Measurements from ENCODE around the gene CLDN25.
"Not testable (repeated sequence)": the region's sequence is repeated elsewhere in the genome, so short reads cannot be mapped to it uniquely, and the experiment has no call there.

Gene CLDN25

DNA sequence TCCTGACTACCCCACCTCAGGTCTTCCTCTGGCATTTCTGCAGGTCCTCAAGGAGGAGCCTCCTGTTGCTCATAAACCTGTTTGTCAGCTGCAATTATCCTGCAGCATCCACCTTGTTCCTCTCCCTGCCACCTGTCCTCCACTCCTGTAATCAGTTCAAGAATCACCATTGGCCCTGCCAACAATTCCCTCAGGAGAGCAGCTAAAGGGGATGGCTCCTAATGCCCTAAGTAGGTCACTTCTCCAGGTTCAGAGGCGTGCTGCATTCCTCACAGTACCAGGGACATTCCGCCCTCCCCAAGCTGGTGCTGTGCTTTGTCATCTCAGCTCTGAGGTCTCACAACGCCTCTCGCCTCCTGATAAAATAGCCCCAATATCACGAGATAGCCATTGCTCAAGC lies 2.1 kb downstream of the CLDN25 start:
- H3K36me3 ChIP-seq (replicated peaks), result no peaks in the 10 kb centered on the region
- H3K27me3 ChIP-seq (ENCODE audit: low read depth), result peaks cover 13% of the 10 kb centered on the region; the same call in 1 of the 2 replicates
- H3K4me1 ChIP-seq, result no peaks in the 10 kb centered on the region
- no peak overlapping the region for H3K4me3 ChIP-seq
- DNase-seq (ENCODE audit: low spot score in 2 of 2), result no peak
- in situ Hi-C loops (cut with MboI; ENCODE audit: low sequenced_read_pairs), result no loop called here
- no peaks in the 10 kb centered on the region for H3K9me3 ChIP-seq

DNA sequence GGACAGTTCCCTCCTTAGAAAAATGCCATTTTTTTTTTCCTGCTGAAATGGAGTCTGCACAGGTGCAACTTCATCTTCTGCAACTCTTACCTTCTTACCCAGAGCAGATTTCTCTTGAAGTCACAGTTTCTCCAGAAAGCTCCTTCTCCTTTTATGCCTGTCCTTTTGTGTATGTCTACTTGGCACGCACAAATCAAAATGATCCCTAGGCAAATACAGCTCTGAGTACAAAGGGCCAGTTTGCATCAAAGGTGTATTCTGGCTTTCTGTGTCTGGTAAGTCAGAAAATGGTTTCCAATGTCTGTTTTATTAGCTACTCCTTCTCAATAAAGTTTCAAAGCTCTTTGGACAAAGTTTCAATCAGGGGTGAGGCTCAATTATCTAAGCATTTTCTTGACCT lies 2.5 kb downstream of the CLDN25 start:
- Histone ChIP-seq H3K4me1 (no peaks in the 10 kb centered on the region), H3K36me3 (replicated peaks) (no peaks in the 10 kb centered on the region), H3K27me3 (ENCODE audit: low read depth) (peaks cover 13% of the 10 kb centered on the region; the same call in 1 of the 2 replicates), H3K9me3 (no peaks in the 10 kb centered on the region), H3K4me3 (no peak overlapping the region)
- in situ Hi-C loops (cut with MboI; ENCODE audit: low sequenced_read_pairs), result no loop called here
- no peak for DNase-seq (ENCODE audit: low spot score in 2 of 2)

DNA sequence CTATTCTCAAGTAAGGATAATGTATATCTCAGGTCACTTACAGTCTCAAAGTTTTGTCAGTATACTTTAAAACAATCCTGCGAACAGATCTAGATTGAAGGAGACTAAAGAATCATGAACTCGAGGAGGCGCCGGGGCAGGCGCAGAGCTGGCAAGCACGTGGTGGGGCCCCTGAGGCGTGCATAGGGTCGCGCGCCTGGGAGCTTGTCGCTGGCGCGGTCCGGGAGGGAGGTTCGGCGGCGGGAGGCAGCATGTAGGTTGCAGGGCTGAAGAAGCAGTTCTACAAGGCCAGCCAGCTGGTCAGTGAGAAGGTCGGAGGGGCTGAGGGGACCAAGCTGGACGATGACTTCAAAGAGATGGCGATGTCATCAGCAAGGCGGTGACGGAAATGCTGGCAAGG lies 9.4 kb downstream of the CLDN25 start:
- in situ Hi-C loops (cut with MboI; ENCODE audit: low sequenced_read_pairs); DNase-seq (ENCODE audit: low spot score in 2 of 2); H3K27me3 ChIP-seq (ENCODE audit: low read depth); H3K4me3 ChIP-seq; H3K4me1 ChIP-seq; H3K9me3 ChIP-seq; H3K36me3 ChIP-seq (replicated peaks): not testable (repeated sequence)

DNA sequence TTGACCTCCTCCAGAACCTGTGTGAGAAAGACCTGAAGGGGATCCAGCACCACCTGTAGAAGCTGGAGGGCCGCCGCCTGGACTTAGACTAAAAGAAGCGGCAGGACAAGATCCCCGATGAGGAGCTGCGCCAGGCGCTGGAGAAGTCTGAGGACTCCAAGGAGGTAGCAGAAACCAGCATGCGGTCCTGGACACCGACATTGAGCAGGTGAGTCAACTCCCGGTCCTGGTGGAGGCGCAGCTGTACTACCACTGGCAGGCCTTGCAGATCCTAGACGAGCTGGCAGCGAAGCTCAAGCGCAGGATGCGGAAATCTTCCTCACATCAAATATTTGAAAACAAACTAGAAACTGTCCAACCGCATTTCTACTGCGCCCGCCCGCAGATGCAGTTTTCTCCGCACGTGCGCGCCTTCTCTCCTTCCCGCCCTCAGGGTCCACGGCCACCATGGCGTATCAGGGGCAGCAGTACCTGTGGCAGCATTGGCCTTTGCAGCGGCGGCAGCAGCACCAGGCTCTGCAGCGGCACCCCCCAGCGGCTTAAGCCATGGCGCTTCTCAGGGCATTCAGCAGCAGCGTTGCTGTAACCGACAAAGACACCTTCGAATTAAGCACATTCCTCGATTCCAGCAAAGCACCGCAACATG lies 10.2 kb downstream of the CLDN25 start:
- in situ Hi-C loops (cut with MboI; ENCODE audit: low sequenced_read_pairs), result no loop called here
- Histone ChIP-seq H3K4me3 (no peak overlapping the region), H3K9me3 (no peaks in the 10 kb centered on the region), H3K36me3 (replicated peaks) (no peaks in the 10 kb centered on the region), H3K27me3 (ENCODE audit: low read depth) (peaks cover 3% of the 10 kb centered on the region; the same call in 1 of the 2 replicates), H3K4me1 (no peaks in the 10 kb centered on the region)
- no peak for DNase-seq (ENCODE audit: low spot score in 2 of 2)

DNA sequence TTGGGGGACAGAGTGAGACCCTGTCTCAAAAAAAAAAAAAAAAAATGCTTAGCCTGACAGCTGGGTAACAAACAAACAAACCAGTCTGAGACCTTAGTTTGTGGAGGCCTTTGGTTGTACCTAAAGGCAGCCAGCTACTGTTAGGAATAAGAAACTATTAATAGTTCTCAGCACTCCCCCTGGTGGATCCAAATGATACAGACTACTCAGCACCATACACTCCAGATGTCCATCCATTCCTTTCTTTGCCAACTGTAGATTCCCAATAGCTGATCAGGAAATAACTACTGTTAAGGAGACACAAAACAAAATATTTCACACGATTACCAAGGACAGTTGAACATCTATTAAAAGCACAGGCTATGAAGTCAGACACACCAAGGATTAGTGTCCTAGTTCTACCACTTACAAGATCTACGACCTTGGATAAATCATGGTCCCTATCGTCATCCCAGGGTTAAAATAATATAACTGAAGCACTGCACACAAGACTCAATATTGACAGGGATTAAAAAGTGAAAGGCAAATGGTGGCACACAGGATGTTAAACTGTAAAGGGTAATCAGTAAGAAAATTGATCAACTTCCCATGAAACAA lies 17.2 kb downstream of the CLDN25 start:
- Histone ChIP-seq H3K4me1 (no peaks in the 10 kb centered on the region), H3K9me3 (no peaks in the 10 kb centered on the region), H3K4me3 (no peak overlapping the region), H3K27me3 (ENCODE audit: low read depth) (no peaks in the 10 kb centered on the region), H3K36me3 (replicated peaks) (peaks cover 25% of the 10 kb centered on the region)
- DNase-seq (ENCODE audit: low spot score in 2 of 2), result peak; percentile 40 to 55
- in situ Hi-C loops (cut with MboI; ENCODE audit: low sequenced_read_pairs), result loop anchor here (5.0 kb wide), 1 partner anchor 489 kb away; no protein-coding TSS in a partner anchor

DNA sequence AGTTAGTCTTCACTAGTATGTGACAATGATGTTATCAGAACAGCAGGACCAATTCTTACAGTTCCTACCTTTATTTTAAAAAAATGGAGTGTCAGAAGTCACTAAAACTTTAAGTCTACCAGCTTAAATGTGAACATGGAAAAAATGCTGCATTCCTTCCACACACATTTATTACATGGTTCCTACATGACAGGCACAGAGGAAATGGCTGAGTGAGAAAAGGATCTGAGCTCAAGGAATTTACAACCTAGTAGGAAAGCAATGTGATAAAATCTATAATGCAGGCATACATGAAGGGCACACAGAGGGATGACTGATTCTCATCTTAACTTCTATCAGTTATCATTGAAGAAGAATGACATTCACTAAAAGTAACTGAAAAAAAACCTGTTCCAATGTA lies 23.0 kb downstream of the CLDN25 start:
- no peaks in the 10 kb centered on the region for H3K9me3 ChIP-seq
- no peaks in the 10 kb centered on the region for H3K27me3 ChIP-seq (ENCODE audit: low read depth)
- no peak for DNase-seq (ENCODE audit: low spot score in 2 of 2)
- H3K36me3 ChIP-seq (replicated peaks), result peaks cover 60% of the 10 kb centered on the region
- H3K4me3 ChIP-seq, result no peak overlapping the region
- in situ Hi-C loops (cut with MboI; ENCODE audit: low sequenced_read_pairs), result no loop called here
- H3K4me1 ChIP-seq, result no peaks in the 10 kb centered on the region

DNA sequence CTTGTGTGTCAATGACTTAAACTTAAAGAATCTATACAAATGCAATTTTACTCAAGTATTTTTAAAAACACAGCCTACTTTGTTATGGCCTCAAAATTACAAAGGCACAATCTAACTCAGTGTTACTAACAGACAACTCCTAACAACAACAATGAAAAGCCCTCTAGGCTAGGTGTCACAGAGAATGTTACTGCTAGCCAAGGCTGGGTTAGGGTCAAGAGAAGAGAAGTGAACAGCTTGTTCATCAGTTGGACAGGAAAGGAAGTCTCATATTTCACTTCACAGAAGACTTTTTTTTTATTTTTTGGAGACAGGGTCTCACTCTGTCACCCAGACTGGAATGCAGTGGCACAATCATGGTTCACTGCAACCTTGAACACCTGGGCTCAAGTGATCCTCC lies 26.0 kb downstream of the CLDN25 start:
- H3K4me3 ChIP-seq, result no peak overlapping the region
- no peaks in the 10 kb centered on the region for H3K9me3 ChIP-seq
- in situ Hi-C loops (cut with MboI; ENCODE audit: low sequenced_read_pairs), result no loop called here
- H3K27me3 ChIP-seq (ENCODE audit: low read depth), result no peaks in the 10 kb centered on the region
- no peaks in the 10 kb centered on the region for H3K4me1 ChIP-seq
- no peak for DNase-seq (ENCODE audit: low spot score in 2 of 2)
- peaks cover 62% of the 10 kb centered on the region for H3K36me3 ChIP-seq (replicated peaks)

DNA sequence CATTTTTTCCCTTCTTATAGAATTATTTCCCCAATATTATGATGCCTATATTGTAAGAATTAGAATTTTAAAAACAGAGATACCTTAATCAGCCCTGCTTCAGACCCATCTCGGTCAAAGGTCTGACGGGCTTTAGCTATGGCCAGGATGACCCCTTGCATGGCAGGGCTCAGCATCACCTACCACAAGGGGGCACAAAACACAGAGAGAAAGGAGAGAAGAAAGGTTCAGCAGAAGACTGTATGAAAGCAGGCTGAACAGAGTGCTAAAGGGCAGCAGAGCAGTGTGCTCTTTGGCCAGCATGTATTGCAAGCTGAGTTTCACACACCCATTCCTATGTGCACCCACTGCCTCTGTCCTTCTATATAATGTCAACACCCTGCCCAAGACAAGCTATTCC lies 26.8 kb downstream of the CLDN25 start:
- in situ Hi-C loops (cut with MboI; ENCODE audit: low sequenced_read_pairs), result no loop called here
- Histone ChIP-seq H3K36me3 (replicated peaks) (peaks cover 58% of the 10 kb centered on the region), H3K27me3 (ENCODE audit: low read depth) (no peaks in the 10 kb centered on the region), H3K9me3 (no peaks in the 10 kb centered on the region), H3K4me3 (no peak overlapping the region), H3K4me1 (no peaks in the 10 kb centered on the region)
- peak; percentile 33 to 72 for DNase-seq (ENCODE audit: low spot score in 2 of 2)

DNA sequence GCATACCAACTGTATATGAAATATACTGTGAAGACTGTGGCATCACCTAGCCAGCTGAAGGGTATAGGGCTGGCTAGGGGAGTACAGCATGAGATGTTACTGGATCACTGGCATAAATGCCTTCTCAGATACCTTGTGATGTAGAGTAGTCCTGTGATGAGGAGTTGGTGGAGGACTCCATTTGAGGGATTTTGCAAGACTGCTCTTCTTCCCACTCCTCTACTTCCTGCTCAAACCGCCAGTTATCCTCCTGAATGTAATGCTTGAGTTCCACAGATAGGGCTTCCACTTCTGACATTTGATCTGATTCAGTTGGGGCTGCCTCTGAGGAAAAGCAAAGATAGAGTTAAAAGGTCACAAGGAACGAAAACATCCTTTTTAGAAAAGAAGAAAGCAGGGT lies 29.3 kb downstream of the CLDN25 start:
- H3K36me3 ChIP-seq (replicated peaks), result peaks cover 45% of the 10 kb centered on the region
- in situ Hi-C loops (cut with MboI; ENCODE audit: low sequenced_read_pairs), result no loop called here

DNA sequence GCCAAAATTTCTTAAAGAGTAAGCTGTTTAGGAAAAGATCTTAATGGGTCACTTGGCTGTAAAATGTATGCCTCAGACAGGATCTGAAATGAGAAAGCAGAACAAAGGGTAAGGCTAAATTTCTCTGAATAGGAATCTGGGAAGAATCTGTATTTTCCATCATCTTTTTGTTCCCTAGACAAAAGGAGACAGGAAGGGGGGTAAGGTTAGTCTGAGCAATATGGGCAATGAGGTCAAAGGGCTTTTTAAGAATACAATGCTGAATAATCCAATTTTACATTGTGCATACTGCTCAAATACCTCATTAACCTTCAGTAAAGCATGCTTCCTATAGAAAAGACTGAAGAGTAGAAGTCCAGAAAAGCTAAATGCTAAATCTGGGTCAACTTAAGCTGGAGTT lies 34.6 kb downstream of the CLDN25 start:
- Histone ChIP-seq H3K9me3 (no peaks in the 10 kb centered on the region), H3K4me1 (peaks cover 19% of the 10 kb centered on the region), H3K4me3 (no peak overlapping the region), H3K27me3 (ENCODE audit: low read depth) (no peaks in the 10 kb centered on the region), H3K36me3 (replicated peaks) (peaks cover 15% of the 10 kb centered on the region; the same call in 1 of the 2 replicates)
- in situ Hi-C loops (cut with MboI; ENCODE audit: low sequenced_read_pairs), result no loop called here
- DNase-seq (ENCODE audit: low spot score in 2 of 2), result peak in 1 of 2 experiments; percentile 95

More for the DNA sequence above, 29.3 kb downstream of the CLDN25 start:
- no peak for DNase-seq (ENCODE audit: low spot score in 2 of 2)
- no peaks in the 10 kb centered on the region for H3K9me3 ChIP-seq
- peaks cover 7% of the 10 kb centered on the region for H3K4me1 ChIP-seq
- no peak overlapping the region for H3K4me3 ChIP-seq
- H3K27me3 ChIP-seq (ENCODE audit: low read depth), result no peaks in the 10 kb centered on the region

DNA sequence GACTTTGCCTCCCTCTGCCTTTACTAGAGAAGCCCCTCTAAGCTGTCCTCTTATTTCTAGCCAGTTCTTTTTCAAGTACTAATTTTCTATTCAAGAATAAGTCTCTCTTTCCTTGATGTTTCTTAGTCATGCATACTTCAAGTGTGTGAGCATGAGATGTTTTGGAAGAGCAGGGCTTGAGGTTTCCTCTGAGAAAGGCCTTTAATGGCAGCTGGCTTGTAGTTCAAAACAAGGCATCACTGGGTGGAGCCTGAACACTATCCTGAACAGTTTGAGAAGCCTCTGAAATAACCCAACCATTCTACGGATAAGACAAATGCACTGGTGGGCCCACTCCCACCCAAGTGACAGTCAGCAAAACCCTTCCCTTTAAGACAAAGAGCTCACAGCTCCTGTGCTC lies 37.6 kb downstream of the CLDN25 start:
- no peaks in the 10 kb centered on the region for H3K9me3 ChIP-seq
- H3K27me3 ChIP-seq (ENCODE audit: low read depth), result no peaks in the 10 kb centered on the region
- H3K36me3 ChIP-seq (replicated peaks), result peaks cover 21% of the 10 kb centered on the region
- H3K4me3 ChIP-seq, result no peak overlapping the region
- no peak for DNase-seq (ENCODE audit: low spot score in 2 of 2)
- in situ Hi-C loops (cut with MboI; ENCODE audit: low sequenced_read_pairs), result no loop called here
- H3K4me1 ChIP-seq, result peaks cover 19% of the 10 kb centered on the region

DNA sequence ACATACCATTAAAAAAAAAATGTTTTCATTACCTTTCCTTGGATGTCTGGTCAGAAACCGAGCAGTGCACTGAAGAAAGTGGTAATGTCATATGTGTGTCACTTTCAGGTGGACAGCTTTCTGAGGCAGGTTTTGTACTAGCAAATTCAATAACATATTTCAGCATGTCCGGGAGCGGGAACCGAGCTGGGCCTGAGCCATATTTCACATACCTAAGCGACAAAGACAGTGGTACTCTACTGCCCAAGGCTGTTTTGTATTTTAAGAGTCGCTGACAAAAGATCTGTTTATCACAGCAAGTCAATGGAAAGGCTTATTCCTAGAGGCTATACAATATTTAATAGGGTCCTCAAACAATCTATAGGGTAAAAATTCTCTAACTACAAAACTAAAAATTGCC lies 38.0 kb downstream of the CLDN25 start:
- Histone ChIP-seq H3K4me3 (no peak overlapping the region), H3K9me3 (no peaks in the 10 kb centered on the region), H3K27me3 (ENCODE audit: low read depth) (no peaks in the 10 kb centered on the region), H3K4me1 (peaks cover 19% of the 10 kb centered on the region), H3K36me3 (replicated peaks) (peaks cover 21% of the 10 kb centered on the region)
- peak; percentile 52 to 58 for DNase-seq (ENCODE audit: low spot score in 2 of 2)
- in situ Hi-C loops (cut with MboI; ENCODE audit: low sequenced_read_pairs), result no loop called here

DNA sequence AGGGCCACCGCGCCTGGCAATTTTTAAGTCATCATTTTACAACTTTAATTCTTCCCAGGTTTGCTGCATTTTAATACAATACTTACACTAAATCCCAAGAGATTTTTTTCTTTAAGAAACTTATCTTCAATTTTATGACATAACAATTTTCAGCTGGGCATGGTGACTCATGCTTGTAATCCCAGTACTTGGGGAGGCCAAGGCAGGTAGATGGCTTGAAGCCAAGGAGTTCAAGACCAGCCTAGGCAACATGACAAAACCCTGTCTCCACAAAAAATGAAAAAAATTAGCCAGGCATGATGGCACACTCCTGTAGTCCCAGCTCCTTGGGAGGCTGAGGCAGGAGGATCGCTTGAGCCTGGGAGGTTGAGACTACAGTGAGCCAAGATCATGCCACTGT lies 38.8 kb downstream of the CLDN25 start:
- no peak for DNase-seq (ENCODE audit: low spot score in 2 of 2)
- in situ Hi-C loops (cut with MboI; ENCODE audit: low sequenced_read_pairs), result no loop called here
- Histone ChIP-seq H3K4me1 (peaks cover 18% of the 10 kb centered on the region), H3K9me3 (no peaks in the 10 kb centered on the region), H3K4me3 (no peak overlapping the region), H3K27me3 (ENCODE audit: low read depth) (no peaks in the 10 kb centered on the region), H3K36me3 (replicated peaks) (peaks cover 26% of the 10 kb centered on the region)

DNA sequence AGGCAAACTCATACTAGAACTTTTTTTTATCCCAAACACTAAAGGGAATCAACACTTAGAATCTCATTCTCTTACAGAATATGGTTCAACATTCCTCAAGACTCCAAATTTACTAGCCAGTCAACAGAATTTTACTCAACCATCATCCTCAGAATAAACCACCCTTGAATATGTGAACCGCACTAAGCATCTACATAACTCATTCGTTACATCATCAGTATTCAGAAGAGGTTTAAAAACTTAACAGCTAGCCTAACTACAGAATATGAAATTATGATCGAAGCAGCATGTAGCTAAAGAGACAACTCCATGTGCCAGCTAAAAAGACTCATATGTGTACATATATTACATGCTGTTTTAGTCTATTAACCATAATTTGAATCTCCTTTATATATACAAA lies 47.9 kb downstream of the CLDN25 start:
- Histone ChIP-seq H3K9me3 (0 out of 2 replicates have a peak, but pooled peaks cover 3% of the 10 kb centered on the region), H3K4me3 (no peak overlapping the region), H3K27me3 (ENCODE audit: low read depth) (no peaks in the 10 kb centered on the region), H3K4me1 (no peaks in the 10 kb centered on the region), H3K36me3 (replicated peaks) (peaks cover 61% of the 10 kb centered on the region)
- in situ Hi-C loops (cut with MboI; ENCODE audit: low sequenced_read_pairs), result no loop called here
- no peak for DNase-seq (ENCODE audit: low spot score in 2 of 2)

Measured in HAP-1 (cell line).